Epithelial cell of alveolus of lung (primary cell): Measurements from ENCODE around the gene ATP13A3. TPM values are rescaled to one million over a fixed set of nuclear protein-coding genes. Genes with fewer than 3 reads are reported as not detected.

Source experiments
- total RNA-seq: library from RNA; depleted of rRNA; stranded (reverse); fragments of >200 nt; gene quantifications from 2 replicates; pipeline ENCODE4 v1.2.1, GENCODE V29; 2015

Gene ATP13A3
- 86.2 and 152 TPM in 2 replicates for total RNA-seq

DNA sequence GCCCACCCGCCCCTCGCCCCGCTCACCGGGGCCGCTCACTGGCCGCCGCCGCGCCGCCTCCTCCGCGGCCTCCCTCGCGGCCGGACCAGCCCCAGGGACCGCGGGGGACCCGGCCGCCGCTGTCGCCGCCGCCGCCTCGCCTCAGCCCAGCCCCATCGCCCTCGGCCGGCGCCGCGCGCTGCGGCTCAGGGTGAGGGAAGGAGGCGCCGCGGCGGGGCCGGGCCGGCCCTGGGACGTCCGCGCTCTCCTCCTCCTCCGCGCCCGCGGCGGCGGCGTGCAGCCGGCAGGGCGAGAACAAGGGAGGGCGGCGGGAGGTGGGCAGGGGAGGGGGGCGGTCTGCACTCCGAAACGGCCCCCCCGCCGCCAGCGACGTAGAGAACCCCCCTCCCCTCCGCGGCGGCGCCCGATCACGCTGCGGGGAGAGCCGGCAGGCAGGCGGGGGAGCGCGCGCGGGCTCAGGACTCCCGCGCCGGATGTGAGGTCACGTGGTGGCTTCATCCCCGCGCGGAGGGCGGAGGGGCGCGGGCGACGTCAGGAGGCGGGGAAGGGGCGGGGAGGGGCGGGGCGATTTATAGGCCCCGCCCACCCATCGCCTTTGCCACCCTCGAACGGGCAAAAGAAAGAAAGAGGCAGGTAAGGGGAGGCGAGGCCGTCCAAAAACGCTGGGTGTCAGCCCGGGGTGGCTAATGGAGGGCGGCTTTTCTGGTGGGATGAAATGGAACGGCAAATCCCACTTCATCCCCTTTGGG lies at the start of gene ATP13A3:
TSS of gene ATP13A3 (minus strand) at position 463 of the 749 bp plus-strand sequence. CDS start 24,812 bp downstream, outside the sequence.

DNA sequence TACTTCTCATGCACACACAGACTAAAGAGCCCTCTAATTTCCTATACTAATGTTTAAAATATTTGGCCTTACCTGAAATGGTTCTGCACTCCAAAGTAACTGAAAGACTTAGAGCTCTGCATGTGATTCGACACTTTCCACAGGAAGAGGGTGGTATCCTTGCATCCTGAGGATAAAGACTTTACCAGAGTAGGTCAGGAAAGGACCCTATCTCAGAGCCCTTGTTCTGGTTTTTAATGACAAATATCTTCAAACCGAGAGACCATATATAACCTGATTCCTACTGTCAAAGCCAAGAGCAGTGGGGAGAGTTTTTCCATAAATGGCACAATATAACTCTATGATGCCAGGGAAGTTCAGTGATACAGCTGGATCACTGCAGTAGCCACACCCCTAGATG lies 87.6 kb downstream of the ATP13A3 start, which contains the start of gene GP5:
TSS of gene GP5 (minus strand) at position 101 of the 400 bp plus-strand sequence. CDS start 984 bp downstream, outside the sequence.

DNA sequence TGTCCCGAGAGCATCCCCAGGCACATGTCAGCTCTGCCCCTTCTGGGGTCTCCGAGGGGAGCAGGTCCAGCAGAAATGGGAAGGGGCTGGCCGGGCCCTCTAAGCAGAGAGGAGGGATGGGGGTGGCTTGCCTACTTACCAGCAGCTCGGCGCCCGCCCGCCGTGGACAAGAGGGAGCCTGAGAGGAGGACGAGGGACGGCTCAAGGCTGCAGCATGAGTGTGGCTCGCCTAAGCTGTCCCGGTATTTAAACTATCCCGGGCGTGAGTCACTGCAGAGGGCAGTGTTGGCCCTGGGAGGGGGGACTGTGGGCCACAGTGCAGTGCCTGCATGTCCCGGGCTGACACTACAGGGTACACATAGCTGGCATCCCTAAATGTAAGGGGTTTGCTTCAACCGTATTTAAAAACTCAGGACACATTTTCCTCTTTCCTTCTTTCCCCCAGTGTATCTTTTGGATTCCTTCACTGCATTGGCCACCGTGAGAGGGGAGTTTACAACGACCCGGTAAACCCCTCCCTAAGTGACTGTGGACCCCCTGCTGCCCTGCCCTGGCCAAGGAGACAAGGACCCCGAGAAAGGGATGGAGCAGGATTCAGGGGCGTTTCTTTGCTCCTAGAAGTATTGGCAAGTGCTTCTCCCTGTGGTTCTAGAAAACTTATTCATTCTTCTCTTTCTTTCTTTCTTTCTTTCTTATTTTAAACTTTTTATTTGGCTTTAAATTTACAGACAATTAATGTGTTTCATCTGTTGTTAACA lies 117.1 kb downstream of the ATP13A3 start, which contains the start of gene LRRC15:
TSS of gene LRRC15 (minus strand) at position 222 of the 758 bp plus-strand sequence. CDS start 8,700 bp downstream, outside the sequence.

Other genes starting within 250 kb of the ATP13A3 start
- gene CPN2, start 135.7 kb downstream of the ATP13A3 start, total RNA-seq, result not detected in 2 replicates
- not detected in 2 replicates for gene LRRC15, start 117.3 kb downstream of the ATP13A3 start, total RNA-seq
- 0.24 TPM in 1 of 2 replicates, not detected in the other for gene GP5, start 87.7 kb downstream of the ATP13A3 start, total RNA-seq
- gene TMEM44, start 146.4 kb upstream of the ATP13A3 start, total RNA-seq, result 5.1 and 15.0 TPM in 2 replicates
- 15.6 and 23.1 TPM in 2 replicates for gene LSG1, start 185.2 kb upstream of the ATP13A3 start, total RNA-seq
- 15.5 and 27.0 TPM in 2 replicates for gene FAM43A, start 198.9 kb upstream of the ATP13A3 start, total RNA-seq